ENCODE results near the gene ALPG.
"Not testable (repeated sequence)": the region's sequence is repeated elsewhere in the genome, so short reads cannot be mapped to it uniquely, and the experiment has no call there.

Gene ALPG

GRCh38 chr2:232449964-232450363 lies 43.3 kb downstream of the ALPG start:
- POLR2A ChIA-PET (ENCODE audit: low non-redundant PET) = no interaction called here
- no peak for TF ChIP-seq CTCF (conservative IDR thresholded peaks at IDR 0.05; ENCODE audit: low read depth)
- H3K27ac ChIP-seq = no peak overlapping the region
- CTCF ChIA-PET = interaction anchor here (0.5 kb wide), 1 partner anchor 11 kb away, joined by 5 read pairs; no protein-coding TSS in a partner anchor
- DNase-seq (ENCODE audit: low spot score) = no peak

- DNase-seq (ENCODE audit: low spot score); POLR2A ChIA-PET (ENCODE audit: low non-redundant PET); CTCF ChIA-PET: not testable (repeated sequence)
Measured at GRCh38 chr2:232451645-232452044, 45.0 kb downstream of the ALPG start.

GRCh38 chr2:232454630-232455029 lies 48.0 kb downstream of the ALPG start:
- ChIA-PET CTCF (no interaction called here), POLR2A (ENCODE audit: low non-redundant PET) (no interaction called here)
- no peak for DNase-seq (ENCODE audit: low spot score)
- no peak for TF ChIP-seq CTCF (conservative IDR thresholded peaks at IDR 0.05; ENCODE audit: low read depth)
- no peak overlapping the region for H3K27ac ChIP-seq

More at GRCh38 chr2:232451645-232452044, 45.0 kb downstream of the ALPG start:
- not testable (repeated sequence) for H3K27ac ChIP-seq

GRCh38 chr2:232455426-232456255 lies 49.0 kb downstream of the ALPG start, which contains the start of gene ALPI:
Gene ALPI (plus strand): TSS chr2:232456153. CDS start chr2:232456200, 47 bp downstream.
- no peak for DNase-seq (ENCODE audit: low spot score)
- ChIA-PET CTCF (interaction anchor here (0.6 kb wide), 1 partner anchor 57 kb away, joined by 4 read pairs; no protein-coding TSS in a partner anchor), POLR2A (ENCODE audit: low non-redundant PET) (no interaction called here)
- no peak within 1 kb of the TSS for H3K27ac ChIP-seq
- TF ChIP-seq CTCF (conservative IDR thresholded peaks at IDR 0.05; ENCODE audit: low read depth) = no peak

- H3K27ac ChIP-seq = no peak overlapping the region
- ChIA-PET POLR2A (ENCODE audit: low non-redundant PET) (no interaction called here), CTCF (no interaction called here)
- TF ChIP-seq CTCF (conservative IDR thresholded peaks at IDR 0.05; ENCODE audit: low read depth) = no peak
- DNase-seq (ENCODE audit: low spot score) = no peak
Measured at GRCh38 chr2:232456296-232457120, 49.9 kb downstream of the ALPG start.

GRCh38 chr2:232457121-232458011 lies 50.7 kb downstream of the ALPG start:
- ChIA-PET CTCF (interaction anchor here (0.9 kb wide), 1 partner anchor 124 kb away, joined by 3 read pairs; no protein-coding TSS in a partner anchor), POLR2A (ENCODE audit: low non-redundant PET) (no interaction called here)
- no peak for DNase-seq (ENCODE audit: low spot score)
- no peak for TF ChIP-seq CTCF (conservative IDR thresholded peaks at IDR 0.05; ENCODE audit: low read depth)
- H3K27ac ChIP-seq = no peak overlapping the region
